ENCODE measurements around the gene SLC25A33.
A peak's percentile ranks its signal among the peaks of the same experiment; 100 is the strongest.

SLC25A33 gene

GRCh38 chr1:9628541-9629444 lies 89.5 kb downstream of the SLC25A33 start:
- peak; percentile 81 for DNase-seq

- DNase-seq, result peak; percentile 88 to 89
These were observed 90.4 kb downstream of the SLC25A33 start for GRCh38 chr1:9629445-9630201.

GRCh38 chr1:9630331-9631111 lies 91.3 kb downstream of the SLC25A33 start:
- DNase-seq, result peak; percentile 35 to 39

- DNase-seq, result no peak
These were observed 92.3 kb downstream of the SLC25A33 start for GRCh38 chr1:9631613-9632012.

GRCh38 chr1:9633493-9633892 lies 94.2 kb downstream of the SLC25A33 start:
- DNase-seq, result no peak

- DNase-seq, result no peak
These were observed 95.3 kb downstream of the SLC25A33 start for GRCh38 chr1:9634582-9634981.
